ENCODE measurements around the gene NEDD4L. TPM values are rescaled to one million over a fixed set of nuclear protein-coding genes. Genes with fewer than 3 reads are reported as not detected.
A peak's percentile ranks its signal among the peaks of the same experiment; 100 is the strongest.

NEDD4L gene
- total RNA-seq, 1 experiment from 2014 or later: 10.9 TPM

DNA sequence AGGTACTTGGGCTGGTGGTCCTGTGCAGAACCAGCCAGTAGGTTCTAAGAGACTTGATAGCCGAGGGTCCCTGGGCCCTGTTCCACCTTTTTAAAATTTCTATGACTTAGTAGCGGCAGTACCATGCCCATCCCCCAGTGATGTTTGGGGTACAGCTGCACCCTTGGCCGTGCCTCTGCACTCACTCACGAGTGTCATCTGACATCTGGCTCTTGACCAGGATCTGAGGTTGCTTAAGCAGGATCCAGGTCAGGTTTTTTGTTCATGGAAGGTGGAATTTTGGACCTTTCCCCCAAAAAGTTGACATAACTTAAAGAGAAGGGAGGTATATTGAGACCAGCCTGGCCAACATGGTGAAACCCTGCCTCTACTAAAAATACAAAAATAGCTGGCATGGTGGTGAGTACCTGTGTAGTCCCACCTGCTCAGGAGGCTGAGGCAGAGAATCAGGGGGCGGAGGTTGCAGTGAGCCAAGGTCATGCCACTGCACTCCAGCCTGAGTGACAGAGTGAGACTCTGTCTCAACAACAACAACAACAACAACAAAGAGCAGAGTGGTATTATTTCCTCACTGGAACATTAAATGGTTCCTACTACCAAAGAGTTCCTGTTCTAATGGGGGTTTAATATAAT lies 163.6 kb downstream of the NEDD4L start:
- no peak for DNase-seq (ENCODE audit: low read depth)

DNA sequence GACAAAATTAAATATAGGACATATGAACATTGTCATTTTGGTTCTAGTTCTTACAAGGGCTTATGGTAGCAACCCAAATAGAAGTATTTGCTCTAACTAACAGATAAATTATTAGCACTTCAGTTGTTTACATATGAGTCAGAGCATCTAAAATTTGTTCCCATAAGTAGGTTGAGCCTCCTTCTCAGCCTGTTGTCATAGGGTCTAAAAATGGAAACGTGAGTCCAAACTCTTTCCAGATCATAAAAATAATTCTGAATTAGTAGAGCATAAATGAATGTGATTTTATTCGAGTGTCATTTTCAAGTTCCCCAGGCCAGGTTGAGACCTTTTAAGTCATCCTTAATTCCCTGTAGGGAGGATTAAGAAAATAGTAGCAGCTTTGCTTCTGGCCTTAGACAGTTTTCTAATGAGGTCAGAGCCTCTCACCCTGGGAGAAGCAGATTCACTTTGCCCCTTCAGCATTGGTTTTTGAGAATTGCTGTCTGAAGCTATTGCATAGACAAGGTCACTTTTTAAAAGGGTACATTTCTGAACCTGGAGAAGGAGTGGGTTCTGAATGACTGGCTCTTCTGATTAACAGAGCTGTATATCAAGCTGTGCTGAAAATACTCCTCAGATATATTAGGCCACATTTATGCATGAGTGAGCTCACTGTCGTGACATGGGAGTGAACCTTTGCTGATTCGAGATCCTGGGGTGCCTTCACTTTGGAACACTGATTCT lies 164.3 kb downstream of the NEDD4L start:
- DNase-seq (ENCODE audit: low read depth): no peak

DNA sequence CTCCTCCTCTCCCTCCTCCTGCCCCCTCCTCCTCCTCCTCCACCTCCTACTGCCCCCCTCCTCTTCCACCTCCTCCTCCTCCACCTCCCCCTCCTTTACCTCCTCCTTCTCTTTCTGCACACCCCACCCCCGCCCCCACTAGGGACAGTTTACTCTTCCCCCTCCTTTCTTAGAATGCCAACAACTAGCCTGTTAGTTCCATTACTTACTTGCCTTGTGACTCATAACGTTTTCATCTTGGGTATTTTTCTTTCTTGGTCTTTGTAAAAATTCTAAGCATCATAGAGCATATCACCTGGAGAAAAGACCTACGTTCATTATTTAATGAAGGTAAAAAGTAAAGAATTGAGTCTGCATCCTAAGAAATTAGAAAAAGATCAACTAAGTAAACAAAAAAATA lies 165.3 kb downstream of the NEDD4L start:
- DNase-seq (ENCODE audit: low read depth): no peak

DNA sequence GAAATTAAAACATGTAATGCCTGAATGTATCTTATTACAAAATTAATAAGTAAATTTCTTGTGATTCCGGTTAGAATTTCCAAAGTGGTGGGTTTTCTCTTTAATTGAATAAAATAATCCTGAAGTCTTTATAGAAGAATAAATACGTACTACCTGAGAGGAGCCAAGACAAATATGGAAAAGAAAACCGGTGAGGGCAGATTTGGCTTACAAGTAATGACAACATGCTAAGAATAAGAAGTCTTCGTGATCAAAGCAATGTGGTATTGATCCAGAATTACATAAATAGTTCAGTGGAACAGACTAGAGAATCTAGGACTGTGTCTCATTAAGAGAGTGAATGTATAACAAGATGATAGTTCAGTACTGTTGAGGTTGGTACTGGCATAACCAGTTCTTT lies 167.5 kb downstream of the NEDD4L start:
- no peak for DNase-seq (ENCODE audit: low read depth)

DNA sequence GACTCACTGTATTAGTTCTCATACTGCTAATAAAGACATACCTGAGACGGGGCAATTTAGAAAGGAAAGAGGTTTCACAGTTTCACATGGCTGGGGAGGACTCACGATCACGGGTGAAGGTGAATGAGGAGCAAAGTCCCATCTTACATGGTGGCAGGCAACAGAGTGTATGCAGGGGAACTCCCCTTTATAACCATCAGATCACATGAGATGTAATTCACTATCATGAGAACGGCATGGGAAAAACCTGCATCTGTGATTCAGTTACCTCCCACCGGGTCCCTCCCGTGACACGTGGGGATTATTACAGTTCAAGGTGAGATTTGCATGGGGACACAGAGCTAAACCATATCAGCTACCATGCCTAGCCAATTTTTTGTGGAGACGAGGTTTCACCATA lies 168.2 kb downstream of the NEDD4L start:
- no peak for DNase-seq (ENCODE audit: low read depth)

DNA sequence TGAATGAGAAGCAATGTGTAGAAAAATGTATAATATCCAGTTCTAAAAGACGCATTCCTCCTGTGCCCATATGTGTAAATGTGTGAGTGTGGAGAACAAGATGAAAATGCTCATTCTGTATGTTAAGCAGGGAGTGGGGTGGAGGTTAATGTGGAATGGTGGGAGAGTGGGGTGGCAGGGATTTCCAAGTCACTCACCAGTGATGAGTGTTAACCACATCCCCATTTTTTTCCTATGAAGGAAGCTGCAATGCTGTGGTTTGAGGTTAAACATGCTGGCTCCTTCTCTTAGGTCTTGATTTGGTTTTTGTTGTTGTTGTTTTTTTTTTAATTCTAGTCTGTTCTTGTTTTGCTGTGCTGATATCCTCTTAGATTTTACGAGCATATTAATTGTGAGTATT lies 169.4 kb downstream of the NEDD4L start:
- peak; percentile 85 for DNase-seq (ENCODE audit: low read depth)

DNA sequence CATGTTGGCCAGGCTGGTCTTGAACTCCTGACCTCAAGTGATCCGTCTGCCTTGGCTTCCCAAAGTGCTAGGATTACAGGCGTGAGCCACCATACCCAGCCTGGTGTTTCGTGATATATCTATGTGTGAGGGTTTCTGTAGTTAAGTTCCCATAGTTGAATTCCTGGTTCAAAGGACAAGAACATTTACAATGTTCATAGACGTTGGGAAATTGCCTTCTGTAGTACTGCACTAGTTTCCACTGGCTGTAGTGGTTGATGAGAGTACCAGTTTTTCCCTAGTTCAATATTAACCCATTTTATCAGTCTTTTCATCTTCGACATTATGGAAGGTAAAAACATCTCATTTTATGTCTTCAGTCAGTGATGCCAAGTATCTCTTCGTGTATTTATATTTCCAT lies 171.0 kb downstream of the NEDD4L start:
- no peak for DNase-seq (ENCODE audit: low read depth)

DNA sequence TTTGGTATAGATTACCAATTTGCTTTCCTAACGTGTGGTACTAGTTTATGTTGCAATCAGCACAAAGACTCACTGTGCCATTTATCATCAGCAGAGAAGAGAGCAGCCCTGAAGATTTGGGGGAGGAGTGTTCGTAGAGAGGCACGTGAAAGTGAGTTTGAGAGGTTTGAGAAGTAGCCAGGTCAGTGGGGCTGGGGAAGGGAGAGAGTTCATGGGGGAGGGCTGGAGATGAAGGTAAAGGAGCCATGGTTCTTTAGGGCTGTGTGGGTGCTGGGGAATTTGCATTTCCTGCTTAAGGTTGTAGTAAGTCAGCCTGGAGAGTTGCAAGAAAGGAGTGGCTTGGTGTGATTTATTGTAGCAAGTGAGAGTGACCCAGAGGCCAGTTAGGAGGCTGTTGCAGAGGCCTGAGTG lies 172.1 kb downstream of the NEDD4L start:
- DNase-seq (ENCODE audit: low read depth): peak; percentile 25

DNA sequence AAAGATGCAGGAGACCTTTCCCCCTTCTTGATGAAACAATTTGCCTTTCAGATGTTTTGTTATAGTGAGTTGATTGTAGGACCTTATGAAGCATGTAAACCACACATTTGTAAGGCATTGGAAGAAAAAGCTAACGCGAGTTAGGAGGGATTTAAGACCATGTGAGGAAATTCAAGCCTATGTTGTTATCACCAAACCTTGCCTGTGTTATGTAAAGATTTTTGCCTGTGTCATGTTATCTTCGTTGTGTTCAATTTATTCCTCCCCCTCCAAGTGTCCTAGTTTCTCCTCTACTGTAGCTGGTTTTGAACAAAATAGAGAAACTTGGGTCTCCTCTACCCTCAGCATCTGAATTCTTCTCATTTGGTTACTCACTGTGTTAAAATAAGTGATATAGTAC lies 173.0 kb downstream of the NEDD4L start:
- no peak for DNase-seq (ENCODE audit: low read depth)

DNA sequence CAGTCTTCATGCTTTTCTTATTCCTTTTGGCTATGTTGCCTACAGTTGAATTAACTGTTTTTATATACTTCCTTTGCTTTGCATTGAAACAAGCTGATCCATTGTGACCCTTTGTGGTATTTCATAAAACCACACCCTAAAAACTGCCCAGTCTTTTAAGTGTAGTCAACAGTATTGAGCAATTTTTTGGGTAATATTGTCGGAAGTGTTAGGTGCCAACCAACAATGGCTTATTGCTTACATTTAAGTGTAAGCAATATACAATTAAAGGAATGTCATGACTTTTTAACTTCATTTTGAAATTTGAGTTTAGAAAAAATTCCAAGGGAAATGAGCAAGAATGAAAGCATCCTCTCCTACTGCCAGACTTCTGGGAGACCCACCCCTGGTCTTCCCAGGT lies 174.1 kb downstream of the NEDD4L start:
- peak; percentile 57 for DNase-seq (ENCODE audit: low read depth)

DNA sequence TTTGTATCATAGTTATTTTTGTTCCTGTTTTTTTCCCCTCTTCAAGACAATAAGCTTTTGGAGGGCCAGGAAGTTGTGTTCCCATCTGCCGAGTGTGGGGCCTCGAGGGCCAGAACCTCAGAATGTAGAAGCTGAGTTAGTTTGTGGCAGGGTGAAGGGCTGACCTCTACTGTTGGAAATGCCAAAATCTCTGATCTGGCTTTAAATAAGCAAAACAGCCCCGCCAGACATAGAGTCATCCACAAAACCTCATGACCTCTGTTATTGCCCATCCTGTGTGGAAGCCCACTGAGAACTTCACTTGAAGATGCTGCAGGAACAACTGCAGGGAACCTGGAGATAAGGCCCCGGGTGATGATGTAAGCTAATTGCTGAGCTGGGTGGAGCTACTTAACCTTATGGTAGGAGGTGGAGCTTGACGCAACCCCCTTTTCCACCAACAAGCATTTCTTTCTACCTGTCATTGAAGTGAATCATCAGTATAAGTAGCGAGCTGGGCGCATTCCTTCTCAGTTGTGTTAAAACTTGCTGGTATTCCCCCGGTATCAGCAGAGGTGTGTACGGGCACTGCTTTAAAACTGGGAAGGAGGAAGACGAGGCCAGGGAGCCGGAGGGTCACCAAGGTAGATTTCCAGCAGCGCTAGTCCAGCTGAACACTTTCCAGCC lies 177.2 kb downstream of the NEDD4L start:
- peak; percentile 69 for DNase-seq (ENCODE audit: low read depth)

DNA sequence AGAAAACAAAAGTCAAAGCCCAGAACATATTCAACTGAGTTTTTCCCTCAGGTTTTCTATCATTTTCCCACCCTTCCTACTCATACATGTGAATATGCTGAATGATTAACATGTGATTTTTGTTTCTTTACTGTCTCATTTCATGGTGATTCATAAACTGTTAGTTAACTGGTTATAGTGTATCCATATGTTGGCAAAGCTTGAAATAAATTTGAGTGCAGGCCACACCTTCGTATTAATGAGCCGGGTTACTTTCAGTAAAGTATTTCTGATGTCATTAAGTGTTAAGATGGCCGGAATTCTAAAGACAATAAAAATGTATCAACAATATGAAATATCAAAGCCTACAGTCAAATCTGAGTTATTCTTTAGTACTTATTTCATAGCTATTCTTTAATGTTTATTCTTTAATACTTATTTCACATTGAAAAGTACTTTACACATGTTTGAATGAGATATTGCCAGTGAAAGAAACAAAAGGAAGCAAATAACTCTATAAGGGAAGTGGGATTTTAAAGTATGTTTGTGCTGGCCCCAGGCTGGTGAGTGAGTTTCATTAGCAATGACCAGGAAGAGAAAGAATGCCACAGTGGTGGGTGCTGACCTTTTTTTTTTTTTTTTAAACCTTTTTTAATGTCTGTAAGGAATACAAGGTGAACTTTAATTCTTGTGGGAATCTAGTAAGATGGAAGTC lies 178.6 kb downstream of the NEDD4L start:
- peak; percentile 47 for DNase-seq (ENCODE audit: low read depth)

DNA sequence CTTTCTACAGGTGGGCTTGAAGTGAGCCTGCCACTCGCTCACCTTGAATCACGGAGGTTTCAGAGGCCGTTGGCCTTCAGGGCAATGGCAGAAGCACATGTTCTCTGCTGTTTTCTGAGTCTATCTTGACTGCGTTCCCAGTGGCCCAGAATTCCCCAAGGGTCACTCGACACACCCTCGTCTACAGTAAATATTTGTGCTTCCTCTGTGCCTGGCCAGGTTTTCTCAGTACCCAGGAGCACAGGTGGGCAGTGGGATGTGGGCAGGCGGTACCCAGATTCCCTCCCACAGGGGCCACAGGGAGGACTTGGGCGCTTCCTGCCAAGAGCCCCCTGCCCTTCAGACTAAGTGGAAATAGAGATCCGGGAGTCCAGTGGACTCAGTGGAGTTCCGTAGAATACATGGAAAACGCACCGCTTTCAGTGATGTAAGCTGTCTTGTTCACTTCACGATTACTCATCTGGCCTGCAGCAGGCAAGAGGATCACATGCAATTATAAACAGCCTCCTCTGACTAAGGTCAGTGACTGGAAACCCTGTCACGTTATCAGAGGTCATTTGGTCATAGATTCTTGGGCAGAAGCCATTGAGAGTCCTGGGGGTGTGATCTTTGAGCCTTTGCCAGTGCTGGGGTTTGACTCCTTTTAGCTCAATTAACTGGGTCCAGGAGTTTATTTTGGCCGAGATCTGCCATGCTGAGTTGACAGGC lies 179.8 kb downstream of the NEDD4L start:
- peak; percentile 94 for DNase-seq (ENCODE audit: low read depth)

DNA sequence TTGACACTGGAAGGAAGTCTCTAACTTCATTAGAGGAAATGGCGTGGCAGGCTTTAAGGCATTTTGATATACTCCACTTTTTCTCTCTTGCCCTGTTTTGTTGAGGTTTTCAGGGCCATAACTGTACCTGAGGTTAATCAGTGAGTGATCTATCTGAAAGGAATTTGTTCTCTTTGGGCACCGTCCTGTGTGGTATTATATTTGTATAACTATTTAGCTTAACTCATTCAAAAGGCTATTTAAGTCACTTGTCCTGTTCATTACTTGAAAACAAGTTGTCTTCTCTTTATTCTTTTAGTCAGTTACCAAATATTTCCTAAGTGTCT lies 180.4 kb downstream of the NEDD4L start:
- DNase-seq (ENCODE audit: low read depth): no peak

DNA sequence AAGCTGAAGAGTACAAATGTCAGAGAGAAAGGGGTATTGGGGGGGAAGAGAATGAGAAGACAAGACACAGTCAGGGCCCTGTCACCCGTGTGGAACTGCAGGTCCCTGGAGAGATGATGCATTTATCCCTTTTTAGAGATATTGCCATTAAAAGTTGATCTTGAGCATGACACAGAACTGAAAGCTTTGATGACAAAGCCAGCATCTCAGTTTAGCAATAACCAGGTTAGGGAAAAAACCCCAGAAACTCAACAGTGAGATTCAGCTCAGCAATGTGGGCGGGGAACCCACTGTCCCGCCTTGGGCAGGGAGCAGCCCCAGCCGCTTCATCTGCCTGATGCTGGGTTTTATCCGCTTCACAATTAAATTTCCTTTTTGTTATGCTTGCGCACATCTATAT lies 181.1 kb downstream of the NEDD4L start:
- DNase-seq (ENCODE audit: low read depth): no peak

DNA sequence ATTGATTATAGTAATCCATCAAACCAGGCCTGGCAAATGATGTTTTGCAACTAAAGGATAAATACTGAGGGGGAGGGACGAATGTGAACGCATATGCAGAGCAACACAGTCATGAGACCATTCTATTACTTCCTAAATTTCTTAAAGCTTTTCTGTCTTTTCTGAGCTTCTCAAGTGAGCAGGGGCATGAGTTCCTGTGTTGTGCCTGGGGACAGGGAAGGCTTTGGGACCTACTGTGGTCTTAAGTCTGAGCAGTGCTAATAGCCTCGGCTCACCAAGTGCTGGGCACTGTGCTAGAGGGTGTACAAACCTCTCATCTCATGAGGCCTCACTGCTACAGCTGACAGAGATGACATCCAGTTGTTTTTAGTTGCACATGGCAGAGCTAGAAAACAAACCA lies 182.4 kb downstream of the NEDD4L start:
- no peak for DNase-seq (ENCODE audit: low read depth)

DNA sequence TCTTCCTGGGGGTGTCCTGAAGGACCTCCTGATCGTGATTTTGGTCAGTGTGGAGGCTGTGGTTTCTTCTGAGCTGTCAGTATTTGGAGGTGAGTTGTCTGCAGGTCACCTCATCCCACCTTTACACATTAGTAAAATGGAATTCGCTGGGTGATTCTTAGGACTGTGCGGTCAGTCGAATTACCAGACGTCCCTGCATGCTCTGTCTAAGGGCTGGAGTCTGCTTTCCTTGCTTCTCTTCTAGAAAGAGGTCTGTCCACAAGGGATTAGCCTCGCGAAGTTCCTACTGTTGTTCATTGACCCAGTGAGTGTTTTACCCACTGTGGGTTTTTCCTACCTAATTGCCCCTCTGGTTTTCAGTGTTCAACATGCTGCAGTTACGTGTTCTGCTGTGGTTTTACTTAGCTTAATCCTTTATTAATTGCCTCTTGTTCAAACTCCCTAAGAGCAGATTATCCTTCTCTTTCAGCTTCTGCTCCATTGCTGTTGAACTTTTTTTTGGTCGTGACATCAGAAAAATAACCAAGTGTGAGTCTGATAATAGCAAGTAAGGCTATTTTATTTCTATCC lies 183.4 kb downstream of the NEDD4L start:
- DNase-seq (ENCODE audit: low read depth): no peak

DNA sequence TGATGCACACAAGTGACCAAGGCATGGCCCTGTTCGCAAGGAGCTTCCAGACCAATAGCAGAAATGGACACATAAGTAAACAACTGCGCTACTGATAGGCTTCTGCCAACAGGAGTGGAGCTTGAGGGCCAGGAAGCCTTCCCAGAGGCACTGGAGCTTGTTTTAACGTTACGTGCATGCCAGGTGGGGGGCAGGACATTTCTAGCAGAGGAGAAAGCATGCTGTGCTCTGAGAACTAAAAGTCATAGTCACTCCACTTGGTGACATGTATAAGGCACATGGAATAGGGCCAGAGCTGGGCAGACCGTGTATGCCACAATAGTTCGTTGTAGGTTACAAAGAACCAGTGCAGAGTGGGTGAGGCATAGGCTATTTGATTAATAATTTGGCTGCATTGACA lies 184.2 kb downstream of the NEDD4L start:
- no peak for DNase-seq (ENCODE audit: low read depth)

DNA sequence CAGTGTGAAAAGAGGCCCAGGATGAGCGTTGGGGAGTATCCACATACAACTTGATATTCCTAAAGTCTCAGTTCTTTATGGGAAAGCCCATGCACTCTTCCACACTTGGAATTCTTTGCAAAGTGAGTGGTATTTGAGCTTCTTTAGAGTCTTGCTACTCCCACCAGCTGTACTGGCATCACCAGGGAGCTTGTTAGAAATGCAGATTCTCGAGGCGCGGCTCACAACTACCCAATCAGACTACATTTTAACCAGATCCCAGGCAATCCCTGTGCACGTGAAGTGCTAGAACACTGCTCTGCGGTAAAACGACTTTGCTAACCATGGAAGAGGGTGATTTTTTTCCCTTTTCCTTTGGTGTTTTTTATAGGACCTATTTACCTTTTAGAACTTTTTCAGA lies 184.7 kb downstream of the NEDD4L start:
- no peak for DNase-seq (ENCODE audit: low read depth)

DNA sequence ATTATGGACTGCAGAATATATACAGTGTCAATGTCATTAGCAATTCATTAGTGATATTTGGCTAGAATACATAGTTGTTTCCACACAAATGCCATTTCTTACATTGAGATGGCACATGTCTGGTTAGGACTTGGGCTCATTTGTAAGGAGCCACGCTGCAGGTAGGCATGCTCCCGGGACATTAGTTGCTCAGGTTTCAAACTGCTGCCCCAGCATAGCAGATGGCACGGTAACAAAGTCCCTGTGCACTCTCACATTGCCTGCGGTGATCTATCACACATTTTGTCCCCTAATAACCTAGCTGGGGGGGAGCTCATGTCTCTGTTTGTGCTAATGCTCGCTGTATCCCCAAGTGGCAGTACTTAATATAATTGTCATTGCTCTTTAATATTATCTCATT lies 185.1 kb downstream of the NEDD4L start:
- DNase-seq (ENCODE audit: low read depth): no peak

DNA sequence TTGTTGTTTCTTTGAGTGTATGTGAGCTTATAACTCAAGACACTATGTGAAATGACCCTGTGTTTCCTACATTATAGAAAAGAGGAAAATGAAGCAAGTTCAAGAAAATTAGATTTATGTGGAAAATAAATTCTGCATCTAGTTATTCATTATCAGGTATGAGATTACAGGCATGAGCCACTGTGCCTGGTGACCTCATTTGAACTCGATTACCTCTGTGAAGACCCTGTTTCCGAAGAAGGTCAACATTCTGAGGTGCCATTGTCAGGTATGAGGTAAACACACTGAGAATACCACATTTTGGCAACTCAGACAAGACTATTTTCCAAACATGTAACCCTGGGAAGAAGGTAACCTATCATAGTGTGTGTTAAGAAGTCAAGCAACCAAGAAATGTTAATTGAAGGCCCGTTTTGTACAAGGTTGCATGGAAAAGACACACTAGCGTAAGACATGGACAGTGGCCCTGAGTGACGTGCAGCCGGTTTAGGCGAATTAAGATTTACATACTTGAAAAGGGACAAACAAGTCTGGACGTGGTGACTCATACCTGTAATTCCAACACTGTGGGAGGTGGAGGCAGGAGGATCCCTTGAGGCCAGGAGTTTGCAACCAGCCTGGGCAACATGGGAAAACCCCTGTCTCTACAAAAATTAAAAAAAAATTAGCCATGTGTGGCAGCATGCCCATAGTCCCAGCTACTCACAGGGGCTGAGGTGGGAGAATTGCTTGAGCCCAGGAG lies 186.6 kb downstream of the NEDD4L start:
- peak; percentile 83 for DNase-seq (ENCODE audit: low read depth)
